Glomerular endothelial cell (primary cell): Measurements from ENCODE around the gene P2RY11. TPM values are rescaled to one million over a fixed set of nuclear protein-coding genes. Genes with fewer than 3 reads are reported as not detected.

Source experiments
- total RNA-seq: library from RNA; depleted of rRNA; stranded (reverse); fragments of >200 nt; gene quantifications from 2 replicates; pipeline ENCODE4 v1.2.3, GENCODE V29; 2015

The P2RY11 gene
- total RNA-seq, 1 donor from 2014 or later: 11.1 TPM

Other genes with a start within 250 kb of the P2RY11 start
- gene OLFM2, start 175.2 kb upstream of the P2RY11 start, total RNA-seq: 1.1 and 4.6 TPM in 2 replicates
- 2.0 and 2.6 TPM in 2 replicates for gene COL5A3, start 101.2 kb upstream of the P2RY11 start, total RNA-seq
- not detected in 2 replicates for gene RDH8, start 98.2 kb upstream of the P2RY11 start, total RNA-seq
- 51.5 and 55.7 TPM in 2 replicates for gene SHFL, start 25.4 kb upstream of the P2RY11 start, total RNA-seq
- 0.29 and 1.4 TPM in 2 replicates for gene ANGPTL6, start 9.0 kb upstream of the P2RY11 start, total RNA-seq
- 31.2 and 39.6 TPM in 2 replicates for gene PPAN, start 5.3 kb upstream of the P2RY11 start, total RNA-seq
- gene EIF3G, start 8.2 kb downstream of the P2RY11 start, total RNA-seq: 235 and 275 TPM in 2 replicates
- 40.0 and 83.9 TPM in 2 replicates for gene DNMT1, start 83.3 kb downstream of the P2RY11 start, total RNA-seq
- gene S1PR2, start 119.6 kb downstream of the P2RY11 start, total RNA-seq: 1.8 and 3.4 TPM in 2 replicates
- 68.0 and 68.1 TPM in 2 replicates for gene MRPL4, start 140.5 kb downstream of the P2RY11 start, total RNA-seq
- gene ICAM1, start 159.4 kb downstream of the P2RY11 start, total RNA-seq: 139 and 564 TPM in 2 replicates
- 1.8 TPM in 1 of 2 replicates, not detected in the other for gene ICAM4, start 175.3 kb downstream of the P2RY11 start, total RNA-seq
- gene ICAM5, start 178.3 kb downstream of the P2RY11 start, total RNA-seq: 0.06 TPM in 1 of 2 replicates, not detected in the other
- gene ZGLP1, start 198.1 kb downstream of the P2RY11 start, total RNA-seq: 0.39 and 1.3 TPM in 2 replicates
- gene FDX2, start 204.3 kb downstream of the P2RY11 start, total RNA-seq: 19.0 and 20.8 TPM in 2 replicates
- 37.4 and 68.2 TPM in 2 replicates for gene RAVER1, start 221.8 kb downstream of the P2RY11 start, total RNA-seq
- 9.3 and 11.3 TPM in 2 replicates for gene ICAM3, start 227.9 kb downstream of the P2RY11 start, total RNA-seq